ENCODE data around the gene TRIM9.

Gene TRIM9

DNA sequence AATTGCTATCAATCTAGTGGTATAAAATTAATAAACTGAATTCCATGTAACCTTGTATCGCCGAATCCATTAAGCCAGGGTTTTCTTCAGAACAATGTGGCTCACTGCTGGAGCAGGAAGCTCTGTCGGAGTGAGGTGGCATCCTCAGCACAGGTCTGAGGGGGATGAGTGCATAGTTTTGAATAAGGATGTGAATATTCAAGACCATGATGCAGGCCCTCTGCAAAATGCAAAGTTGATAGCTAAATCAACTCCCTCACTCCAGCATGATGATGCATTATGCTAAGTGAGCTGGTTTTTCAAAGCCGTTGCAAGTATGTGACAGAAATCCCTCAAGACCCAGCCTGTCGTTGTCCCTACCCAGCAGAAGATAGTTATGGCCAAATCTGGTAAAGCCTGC lies 53.0 kb downstream of the TRIM9 start:
- no peak for DNase-seq

DNA sequence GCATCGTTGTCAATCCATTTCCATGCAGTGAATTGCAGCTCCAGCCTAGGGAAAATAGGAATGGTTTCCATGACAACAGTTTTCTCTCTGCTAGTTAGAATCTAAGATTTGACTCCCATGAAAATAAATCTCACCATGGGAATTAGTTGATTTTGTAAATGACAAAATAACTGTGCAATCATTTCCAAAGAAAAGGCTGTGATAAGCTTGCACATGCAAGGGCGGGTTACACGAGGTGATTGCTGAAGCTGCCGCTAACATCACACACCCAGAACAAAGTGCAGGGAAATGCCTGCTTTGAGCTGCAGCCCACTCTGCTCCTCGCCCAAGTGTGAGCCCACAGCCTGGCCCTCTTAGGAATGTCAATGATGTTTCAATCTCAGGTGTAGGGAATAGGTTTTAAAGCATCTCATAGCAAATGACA lies 53.8 kb downstream of the TRIM9 start:
- no peak for DNase-seq

DNA sequence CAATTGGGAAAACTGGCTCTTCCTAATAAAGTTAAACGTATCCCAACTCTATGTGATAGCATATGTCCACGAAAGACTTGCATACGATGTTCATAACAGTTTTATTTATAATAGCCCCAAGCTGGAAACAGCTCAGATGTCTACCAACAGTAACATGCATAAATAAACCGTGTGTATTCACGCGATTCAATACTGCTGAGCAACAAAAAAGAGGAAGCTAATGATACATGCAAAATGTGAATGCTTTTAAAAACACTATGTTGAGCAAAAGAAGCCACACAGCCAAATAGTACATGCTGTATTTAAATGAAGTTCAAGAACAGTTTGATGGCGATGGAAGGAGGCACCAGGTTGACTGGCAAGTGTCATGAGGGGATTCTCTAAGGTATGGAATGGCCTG lies 55.7 kb downstream of the TRIM9 start:
- DNase-seq: no peak

DNA sequence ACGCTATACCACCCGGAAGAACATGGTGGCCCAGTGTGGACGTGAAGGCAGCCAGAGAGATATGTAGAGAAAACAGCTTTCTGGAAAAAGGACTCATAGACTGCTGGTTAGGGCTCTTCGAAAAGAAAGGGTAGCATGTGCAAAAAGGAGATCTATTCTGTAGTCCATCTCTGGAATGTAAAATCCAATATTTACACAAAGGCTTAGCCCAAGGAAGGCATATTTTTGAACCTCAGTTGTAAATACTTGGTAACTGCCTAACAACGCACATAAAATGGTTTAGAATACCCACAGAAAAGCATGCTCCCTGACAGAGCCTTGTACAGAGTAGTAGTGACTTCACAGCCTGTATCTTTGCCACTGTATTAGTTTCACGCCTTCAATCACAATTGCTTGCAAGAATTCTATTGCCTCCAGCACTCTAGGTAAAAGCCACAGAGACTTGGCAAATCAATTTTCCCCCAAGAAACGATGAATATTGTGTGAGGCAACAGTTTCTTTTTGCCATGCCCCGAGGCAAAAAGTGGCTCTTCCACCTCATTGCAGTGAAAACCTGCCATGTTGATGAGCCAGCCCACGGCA lies 59.2 kb downstream of the TRIM9 start:
- DNase-seq: no peak

DNA sequence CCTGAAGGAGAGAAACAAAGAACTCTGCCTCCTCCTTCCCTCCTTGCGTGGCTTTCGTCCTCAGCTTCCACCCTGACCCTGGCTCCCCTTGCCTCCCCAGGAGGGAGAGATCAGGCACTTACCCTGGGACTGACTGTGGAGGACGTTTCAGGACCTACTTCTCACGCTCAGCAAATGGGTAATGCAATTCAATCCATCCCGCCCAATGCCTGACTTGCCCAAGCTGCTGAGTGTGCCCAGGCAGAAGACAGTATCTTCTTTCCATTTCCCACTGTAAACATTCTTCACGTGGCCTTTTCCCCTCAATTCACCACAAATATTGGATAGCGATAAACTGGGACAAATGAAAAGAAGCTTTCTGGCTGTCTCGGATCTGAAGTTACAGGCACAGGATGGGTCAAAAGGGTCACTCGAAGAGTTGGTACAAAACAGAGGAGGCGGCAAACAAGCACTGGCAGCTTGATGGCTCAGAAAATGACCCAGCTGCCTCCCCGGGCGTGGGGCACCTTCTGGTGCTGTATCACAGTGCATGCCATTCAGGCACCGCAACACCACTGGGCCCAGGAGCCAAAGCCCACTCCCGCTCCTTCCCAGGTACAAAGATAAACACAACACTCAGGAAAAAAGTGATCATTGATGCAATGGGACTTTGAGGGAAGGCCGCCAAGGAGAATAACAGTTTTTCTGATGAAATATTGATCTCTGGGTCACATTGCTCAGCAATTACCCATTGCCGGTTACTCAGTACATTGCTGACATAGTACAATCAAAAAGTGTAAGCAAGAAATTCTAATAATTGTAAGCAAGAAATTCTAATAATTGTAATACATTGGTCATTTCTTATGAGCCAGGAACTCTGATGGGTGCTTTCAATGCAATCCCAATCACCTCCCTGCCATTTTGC lies 65.8 kb downstream of the TRIM9 start:
- DNase-seq: no peak

DNA sequence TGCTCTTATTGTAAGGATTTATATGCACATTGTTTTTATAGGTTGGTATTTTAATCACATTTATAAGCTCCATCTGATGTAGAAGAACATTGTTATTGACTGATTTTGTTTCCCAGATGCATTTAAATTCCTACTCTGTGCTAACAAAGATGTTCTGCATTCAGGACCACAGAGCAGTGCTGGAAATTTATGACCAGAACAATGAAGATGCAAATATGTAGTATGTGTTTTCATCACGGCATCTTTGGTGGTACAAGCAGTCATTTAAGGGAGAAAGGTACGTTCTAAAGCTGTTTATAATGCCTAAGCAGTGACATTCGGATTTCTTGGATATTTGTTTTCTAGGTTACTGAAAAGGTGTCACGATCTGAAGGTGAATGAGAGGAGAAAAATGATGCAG lies 66.5 kb downstream of the TRIM9 start:
- no peak for DNase-seq

DNA sequence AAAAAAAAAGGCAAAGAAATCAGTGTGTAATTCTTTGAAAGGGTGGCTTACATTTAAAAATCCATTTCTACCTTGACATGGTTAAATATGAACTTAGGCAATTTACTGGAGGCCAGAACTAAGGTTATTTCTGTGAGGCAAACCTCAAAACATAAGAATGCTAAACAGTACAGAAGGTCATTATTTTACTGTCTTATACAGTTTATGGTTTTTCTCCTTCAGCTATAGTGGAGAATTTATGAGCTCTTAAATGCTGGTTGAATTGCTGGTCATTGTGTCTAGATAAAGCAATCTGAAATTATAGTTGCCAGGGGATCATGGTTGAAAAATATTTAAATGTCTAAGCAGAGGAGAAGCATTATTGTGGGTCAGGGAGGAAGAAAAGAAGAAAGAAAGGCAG lies 70.5 kb downstream of the TRIM9 start:
- DNase-seq: no peak

DNA sequence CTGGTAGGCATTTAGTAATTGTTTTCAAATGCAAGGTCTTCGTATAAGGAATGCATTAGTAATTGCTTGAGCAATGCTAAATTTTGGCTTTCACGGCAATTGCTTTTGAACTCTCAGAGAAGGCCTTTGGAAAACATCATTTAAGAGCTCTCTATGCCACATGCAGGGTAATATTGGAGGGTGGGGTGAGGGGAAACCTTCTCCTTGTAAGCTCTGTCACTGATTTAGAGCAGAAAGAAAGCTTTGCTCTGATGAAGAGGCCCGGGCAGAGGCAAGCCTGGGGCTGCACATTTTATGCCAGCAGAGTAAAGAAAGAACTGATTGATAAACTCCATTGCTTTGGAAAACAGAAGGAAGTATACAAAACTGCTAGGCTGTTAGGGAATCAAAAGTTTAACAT lies 70.9 kb downstream of the TRIM9 start:
- no peak for DNase-seq

DNA sequence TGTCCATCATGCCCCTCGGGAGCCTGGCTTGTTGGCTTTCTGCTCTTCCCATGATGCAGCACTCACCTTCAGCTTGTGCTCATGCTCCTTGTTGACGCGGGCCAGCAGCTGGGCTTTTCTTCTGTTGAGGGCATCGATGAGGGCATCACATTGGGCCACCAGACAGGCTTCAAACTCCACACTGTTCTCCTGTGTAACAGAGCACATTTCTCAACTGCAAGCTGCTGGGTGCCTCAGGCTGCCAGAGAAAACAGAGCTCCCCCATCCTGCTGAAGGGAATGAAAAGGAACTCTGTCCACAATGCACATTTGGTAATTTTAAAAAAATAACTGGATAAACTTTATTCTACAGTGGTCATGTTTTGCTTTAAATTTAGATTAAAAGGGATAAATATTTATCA lies 72.1 kb downstream of the TRIM9 start:
- DNase-seq: no peak

DNA sequence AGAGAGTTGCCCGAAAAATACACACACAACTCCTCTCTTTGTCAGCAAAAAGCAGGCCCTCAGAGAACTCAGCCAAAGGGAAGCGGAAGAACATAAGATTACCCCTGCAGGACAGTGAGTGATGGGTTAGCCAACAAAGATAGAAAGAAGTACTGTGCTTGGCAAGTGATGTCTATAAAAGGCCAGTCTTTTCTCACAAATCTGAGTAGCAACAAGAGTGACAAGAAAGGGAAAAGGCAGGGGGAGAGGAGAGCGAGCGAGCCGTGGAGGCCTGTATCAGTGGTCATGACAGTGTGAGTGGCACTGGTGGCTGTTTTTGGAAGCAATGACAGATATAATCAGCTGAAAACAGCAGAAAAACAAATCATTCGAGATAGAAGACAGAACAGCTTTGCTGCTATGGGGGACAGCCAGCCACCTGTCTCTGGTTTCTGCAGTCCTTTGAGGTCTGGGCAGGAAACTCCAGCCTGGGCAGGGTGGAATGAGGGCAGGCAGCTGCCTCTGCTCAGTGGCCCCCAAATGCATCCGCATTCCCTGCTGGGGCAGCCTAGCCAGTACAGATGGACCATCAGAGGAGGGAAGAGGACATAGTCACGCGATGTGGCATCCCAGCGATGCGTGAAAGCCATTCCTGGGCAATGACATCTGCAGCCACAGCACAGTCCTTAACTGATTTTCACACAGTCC lies 74.7 kb downstream of the TRIM9 start:
- DNase-seq: no peak

DNA sequence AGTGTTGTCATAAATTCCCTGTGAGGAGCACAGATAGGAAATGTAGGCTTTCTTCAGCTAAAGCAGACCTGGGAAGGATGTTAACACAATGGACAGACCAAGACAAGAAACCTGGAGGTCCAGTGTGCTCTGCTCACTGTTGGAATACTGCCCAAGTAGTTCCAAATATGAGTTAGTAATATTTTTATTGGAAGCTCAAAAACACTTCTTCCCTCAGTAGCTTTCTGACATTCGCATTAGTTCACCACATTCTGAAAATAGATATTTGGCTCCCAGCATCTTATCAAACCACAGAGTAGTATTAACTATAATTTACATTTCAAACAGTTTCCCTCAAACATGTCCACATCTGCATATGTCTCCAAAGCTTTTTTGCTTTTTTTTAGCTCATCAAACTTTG lies 75.8 kb downstream of the TRIM9 start:
- DNase-seq: no peak

DNA sequence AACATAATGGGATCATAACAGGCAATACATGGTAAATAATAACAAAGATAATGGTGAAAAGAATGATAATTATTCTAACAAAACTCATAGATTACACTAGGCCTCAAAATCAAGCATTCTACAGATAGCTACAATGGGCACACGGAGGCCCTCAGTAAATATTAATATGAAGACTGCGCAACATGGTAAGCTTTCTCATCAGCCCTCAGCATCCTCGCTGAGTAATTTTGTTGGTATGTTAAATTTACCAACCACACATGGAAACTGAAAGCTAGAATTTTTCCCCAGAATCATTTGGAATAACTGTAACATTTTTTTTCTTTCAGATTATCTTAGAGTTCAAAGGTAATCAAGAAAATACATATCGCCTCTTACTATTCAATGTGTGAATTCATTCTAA lies 76.4 kb downstream of the TRIM9 start:
- DNase-seq: no peak

DNA sequence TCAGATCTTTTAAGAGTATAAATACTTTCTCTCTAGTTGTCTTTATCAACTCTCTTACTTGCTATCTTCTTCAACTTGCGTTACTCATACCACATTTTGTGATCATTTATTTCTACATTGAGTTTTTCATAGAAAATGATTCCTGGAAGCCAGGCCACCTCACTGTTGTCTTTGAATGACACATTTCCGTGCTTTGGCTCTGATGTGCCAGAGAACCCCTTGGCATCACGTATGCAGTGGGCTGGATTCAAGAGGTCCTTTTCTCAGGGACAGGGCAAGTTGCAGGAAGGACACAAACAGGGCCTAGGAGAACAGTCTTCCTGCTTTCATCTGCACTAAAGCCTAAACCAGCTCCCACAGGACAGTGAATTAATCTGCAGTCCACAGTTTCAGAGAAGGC lies 80.3 kb downstream of the TRIM9 start:
- no peak for DNase-seq

DNA sequence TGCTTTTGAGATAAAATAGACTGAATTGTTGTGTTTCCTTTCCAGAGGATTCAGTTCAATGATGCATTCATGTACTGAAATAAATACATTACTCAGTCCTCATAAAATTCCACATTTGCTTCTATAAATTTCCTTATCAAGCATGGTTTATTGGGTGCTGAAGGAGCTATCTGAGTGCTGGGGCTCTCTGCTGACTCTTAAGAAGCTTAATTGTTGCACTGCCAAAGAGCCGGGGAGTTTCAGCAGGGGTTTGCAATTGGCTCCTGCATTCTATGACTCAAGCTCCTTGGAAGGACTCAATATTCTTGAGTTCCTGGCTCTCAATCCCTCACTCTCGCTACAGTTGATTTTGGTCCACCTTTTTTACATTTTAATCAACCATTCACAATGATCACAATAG lies 80.8 kb downstream of the TRIM9 start:
- DNase-seq: no peak

DNA sequence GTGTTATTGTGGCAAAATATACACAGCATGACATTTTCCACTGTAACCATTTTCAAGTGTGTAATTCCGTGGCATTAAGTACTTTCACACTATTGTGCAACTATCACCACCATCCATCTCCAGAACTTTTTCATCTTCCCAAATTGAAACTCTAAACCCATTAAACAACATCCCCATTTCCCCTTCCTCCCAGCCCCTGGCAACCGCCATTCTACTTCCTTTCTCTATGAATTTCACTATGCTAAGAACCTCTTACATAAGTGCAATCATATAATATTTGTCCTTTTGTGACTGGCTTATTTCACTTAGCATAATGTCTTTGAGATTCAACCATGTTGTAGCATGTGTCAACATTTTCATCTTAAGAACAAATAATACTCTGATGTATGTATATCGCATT lies 82.8 kb downstream of the TRIM9 start:
- no peak for DNase-seq

DNA sequence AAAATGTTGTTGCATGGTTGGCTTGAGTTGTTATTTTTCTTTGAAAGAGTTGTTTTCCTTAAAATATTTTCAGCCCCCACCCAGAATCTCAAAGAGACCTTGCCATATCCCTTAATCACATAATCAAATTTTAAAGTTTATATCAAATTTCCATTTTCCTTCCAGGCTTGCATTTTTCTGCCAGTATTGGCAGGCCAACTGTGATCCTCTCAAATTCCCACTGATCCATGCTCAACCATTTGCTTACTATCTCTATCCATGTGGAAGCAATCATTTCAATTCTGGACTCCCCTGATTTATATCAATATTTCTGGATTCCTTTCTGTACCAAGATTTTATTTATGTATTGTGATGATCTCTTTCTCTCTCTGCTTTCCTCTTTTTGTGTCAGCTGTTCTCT lies 86.5 kb downstream of the TRIM9 start:
- DNase-seq: no peak

DNA sequence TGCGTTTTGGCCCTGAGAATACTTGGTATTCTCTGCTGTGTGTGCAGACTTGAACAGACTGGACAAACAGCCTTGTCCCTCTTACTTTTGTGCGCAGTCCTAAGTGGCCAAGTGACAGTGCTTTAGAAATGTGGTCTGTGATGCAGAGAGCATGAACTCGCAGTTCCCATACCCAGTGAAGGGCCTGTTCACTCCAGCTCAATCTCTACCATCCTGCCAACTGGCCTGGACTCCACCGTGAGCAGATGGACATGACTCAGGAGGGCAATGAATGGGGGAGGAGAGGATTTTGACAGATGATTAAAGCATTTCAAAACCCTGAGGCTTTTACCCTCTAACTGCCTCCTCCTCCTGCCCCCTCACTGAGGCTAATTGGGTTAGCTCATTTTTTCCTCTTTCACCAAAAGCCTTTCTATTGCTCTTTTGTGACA lies 88.1 kb downstream of the TRIM9 start:
- DNase-seq: no peak

DNA sequence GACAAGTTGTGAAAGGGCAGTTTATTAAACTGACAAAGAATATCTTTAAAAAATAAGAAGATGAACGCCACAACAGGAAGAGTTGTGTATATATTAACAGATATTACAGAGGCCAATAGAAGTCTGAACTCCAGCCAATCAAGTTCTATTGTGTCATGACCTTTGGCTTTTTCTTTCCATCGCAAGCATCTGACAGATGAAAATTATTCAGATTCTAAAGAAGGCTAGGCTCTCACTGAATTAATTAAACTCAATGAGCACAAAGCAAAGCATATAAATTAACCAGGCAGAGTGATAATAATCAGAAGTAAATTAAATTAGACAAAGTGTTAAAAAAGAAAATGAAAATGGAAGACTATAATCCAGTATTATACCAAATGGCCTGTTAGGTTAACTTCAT lies 88.6 kb downstream of the TRIM9 start:
- DNase-seq: no peak

DNA sequence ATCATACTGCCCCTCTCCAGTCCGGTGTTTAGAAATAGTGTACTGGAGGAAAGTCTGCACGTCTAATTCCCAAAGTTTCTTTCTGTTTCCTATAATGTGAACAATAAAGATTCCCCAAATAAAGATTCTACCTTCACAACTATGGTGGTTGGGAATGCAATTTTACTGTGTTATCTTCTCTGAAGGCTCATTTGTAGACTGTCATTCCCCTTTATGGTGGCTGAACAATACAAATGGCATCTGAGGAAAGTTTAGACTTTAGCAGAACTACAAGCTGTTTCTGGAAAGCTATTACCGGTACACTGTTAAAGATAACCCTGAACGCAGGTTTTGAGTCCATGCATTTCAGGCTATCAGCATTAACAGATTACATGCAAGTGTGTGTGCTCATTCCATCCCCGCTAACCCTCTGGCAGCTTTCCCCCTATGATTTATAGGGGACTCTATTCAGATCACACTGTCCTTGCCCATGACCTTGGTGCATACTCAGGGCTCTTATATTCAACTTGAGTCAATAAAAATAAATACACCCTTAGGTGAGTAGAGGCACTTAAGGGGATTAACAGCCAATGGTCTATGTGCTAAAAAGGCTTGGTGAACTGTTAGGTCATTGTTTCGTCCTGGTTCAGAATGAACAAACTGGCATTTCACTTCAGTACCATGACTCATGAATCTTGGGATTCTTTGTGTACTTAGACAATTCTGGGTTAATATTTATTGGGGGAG lies 89.9 kb downstream of the TRIM9 start:
- no peak for DNase-seq

DNA sequence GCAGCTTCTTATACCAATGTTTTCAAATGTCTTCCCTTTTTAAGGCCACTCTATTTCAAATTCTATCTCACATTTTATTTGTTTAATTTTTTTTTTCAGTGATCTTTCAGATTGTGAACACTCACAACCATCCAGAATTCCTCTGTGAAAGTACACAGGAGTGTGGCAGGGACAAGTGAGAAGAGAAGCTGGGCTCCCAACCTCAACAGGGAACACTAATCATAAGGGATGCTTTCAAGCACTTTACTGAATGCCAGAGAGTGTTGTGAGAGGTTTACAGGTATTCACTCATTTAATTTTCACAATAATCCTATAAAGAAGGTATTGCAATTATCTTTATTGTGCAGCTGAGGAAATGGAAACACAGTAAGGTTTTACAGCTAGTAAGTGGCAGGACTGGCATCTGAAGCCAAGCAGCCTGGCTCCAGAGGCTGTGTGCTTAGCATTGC lies 90.5 kb downstream of the TRIM9 start:
- DNase-seq: no peak

DNA sequence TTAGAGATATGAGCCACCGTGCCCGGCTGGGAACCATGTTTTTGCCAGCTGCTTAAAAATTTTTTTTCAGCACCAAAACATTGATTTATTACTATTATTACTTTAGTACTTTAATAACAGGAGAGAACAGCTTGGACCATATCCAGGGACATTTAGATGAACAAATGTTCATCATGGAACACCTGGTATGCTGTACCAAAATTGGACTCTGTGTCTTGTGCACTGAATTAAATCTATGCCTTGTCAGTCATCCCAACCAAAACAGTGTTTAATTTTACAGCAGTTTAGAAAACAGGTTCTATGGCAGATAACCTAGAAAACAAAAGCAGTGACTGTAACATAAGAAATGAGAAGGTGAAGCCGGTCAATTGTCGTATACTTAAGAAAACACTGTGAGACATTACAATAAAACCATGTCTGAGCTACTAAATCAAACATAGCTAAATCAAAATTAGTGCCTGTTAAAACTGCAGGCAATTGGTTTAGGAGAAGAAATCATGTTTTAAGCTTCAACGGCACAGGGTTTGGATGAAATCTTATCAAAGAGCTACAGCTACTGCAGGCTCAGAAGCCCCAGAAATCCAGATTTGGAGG lies 92.4 kb downstream of the TRIM9 start:
- no peak for DNase-seq

DNA sequence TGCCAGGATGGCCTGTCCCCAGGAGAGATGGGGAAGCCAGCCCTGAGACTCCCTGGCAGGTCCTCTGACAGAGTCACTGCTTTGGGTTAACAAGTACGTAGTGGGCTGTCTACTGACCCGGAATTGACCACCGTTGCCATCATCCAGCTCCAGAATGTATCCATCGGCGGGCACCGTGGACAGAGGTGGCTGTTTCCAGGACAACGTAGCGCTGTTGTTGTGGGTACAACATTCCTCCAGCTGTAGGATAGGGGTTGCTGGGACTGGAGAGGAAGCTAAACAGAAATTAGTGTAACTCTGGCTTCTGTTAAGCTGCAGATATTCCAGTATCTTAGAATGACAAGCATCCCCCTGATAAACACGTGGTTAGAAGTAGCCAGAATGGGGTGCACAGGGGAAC lies 94.3 kb downstream of the TRIM9 start:
- DNase-seq: no peak

DNA sequence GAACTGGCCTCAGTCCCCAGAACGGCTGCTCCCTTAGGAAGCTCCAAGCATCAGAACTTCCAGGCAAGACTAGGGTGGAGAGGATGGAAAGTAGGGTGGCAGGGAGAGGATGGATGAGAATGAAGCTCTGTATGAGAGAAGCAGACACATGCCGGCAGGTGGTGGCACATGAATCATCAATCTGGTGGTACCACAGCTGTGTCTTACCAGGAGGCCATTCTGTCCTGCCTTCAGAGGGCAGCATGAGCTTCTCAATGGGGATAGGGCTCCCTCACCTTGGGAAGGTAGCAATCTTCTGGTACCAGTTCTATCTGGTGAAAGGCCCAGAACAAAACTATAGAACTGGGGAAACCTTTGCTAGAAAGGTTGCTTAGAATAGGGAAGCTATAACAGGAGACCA lies 95.2 kb downstream of the TRIM9 start:
- DNase-seq: no peak
